NCI-H2227 (cell line): ENCODE data around the gene FILIP1L.

Source experiments
- DNase-seq: peaks from one replicate; lab custom pipeline; 2025; ENCODE audit not compliant: unreplicated experiment; lab: John Stamatoyannopoulos, UW

Gene FILIP1L

DNA sequence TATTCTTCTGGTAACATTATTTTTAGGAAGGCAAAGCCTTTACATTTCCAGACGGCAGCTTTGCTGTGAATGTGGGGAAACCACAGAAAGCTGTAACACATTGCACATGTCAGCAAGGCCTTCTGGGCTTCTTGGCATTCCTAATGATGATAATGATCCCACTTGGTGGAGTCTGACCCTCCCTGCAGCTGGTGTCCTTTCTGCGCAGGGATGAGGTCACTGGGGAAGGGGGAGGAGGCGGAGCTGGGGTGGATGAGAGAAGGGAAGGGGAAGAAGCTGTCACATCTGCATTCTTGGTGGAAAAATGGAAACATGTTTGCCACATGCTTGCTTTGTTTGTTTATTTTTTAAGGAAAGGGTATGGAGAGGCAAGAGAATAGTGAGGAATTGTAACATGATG is 68.6 kb downstream of the FILIP1L start:
- DNase-seq = peak; percentile 5

DNA sequence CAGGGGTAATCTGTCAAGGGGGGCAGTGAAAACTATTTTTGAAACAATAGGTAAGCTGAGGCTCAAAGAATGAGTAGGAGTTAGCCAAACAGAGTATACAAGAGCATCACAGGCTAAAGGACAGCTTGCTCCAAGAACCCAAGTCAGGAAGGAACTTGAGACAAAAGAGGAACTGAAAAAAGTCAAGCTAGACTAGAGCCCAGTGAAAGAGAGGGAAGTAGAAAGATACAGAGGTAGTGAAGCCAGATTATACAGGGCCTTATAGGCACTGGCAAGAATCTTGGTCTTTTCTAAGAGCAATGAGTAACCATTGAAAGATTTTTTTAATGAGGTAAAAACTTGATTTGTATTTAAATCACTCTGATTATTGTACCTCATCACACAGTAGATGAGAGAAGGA is 69.9 kb downstream of the FILIP1L start:
- DNase-seq = no peak

DNA sequence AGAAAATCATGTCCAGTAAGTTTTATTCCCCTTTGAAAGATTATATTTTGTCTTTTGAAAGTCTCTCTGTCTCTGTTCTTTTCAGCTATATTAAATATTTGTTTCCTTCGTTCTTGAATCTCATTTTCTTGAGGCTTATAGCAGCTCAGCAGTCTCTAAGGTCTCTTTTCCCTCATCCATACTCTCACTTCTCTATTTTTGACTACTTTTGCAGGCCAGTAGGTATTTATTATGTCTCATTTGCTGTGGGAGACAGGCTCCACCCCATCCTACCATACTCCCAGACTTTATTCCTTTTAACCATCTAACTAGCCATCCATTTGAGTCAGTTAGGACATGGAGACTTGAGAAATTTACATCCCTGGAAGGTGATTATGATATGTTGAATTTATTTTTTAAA is 71.0 kb downstream of the FILIP1L start:
- no peak for DNase-seq

DNA sequence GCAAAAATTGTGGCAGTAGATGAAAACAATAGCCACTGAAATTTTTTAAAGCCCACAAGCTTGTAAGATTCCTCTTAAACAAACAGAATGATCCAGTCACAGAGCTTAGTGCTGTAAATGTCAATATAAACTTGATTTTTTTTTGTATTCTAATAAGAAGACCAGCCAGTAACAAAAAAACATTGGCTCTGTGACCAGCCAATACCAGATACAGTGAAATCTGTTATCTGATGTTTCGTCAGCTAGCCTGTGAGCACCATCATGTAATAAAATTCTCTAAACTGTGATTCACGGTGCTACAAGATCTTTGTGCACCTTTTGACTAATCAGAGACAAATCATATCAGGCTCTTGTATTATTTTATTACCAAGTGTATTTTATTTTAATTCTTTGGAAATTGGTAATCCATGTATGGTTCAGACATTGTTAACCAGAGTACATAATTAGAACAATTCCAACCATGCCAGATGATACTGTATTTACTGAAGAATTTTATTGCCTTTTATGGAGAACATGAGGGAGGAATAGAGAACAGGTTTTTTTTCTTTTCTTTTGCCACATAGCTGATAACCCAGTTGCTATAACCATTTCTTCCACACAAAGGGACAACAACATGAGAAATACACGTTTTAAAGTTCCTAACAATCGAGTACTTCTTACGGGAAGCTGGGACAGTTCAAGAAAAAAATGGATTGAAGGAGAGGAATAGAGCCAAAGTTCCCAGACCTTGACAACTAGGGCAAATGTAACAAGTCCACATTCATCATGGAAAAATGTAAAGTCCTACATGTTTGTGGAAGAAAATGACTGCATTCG is 71.9 kb downstream of the FILIP1L start:
- DNase-seq = no peak

DNA sequence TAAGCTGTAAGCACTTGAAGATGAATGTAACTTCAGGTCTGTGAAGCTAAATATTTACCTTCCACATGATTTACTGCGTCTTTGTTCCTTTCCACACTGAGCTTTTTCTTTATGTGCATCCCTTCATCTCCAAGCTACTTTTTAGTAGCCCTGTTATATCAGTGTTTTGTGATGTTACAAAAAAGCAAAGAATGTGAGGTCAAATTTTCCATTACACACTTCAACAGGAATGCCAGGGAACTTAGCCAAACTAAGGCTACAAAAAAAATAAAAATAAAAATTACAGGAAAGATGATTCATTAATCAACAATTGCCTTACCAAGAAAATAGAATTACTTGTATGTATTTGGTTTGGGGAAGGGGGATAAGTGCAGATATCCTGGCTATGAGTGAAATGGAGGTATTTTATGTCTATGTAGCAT is 73.0 kb downstream of the FILIP1L start:
- no peak for DNase-seq

DNA sequence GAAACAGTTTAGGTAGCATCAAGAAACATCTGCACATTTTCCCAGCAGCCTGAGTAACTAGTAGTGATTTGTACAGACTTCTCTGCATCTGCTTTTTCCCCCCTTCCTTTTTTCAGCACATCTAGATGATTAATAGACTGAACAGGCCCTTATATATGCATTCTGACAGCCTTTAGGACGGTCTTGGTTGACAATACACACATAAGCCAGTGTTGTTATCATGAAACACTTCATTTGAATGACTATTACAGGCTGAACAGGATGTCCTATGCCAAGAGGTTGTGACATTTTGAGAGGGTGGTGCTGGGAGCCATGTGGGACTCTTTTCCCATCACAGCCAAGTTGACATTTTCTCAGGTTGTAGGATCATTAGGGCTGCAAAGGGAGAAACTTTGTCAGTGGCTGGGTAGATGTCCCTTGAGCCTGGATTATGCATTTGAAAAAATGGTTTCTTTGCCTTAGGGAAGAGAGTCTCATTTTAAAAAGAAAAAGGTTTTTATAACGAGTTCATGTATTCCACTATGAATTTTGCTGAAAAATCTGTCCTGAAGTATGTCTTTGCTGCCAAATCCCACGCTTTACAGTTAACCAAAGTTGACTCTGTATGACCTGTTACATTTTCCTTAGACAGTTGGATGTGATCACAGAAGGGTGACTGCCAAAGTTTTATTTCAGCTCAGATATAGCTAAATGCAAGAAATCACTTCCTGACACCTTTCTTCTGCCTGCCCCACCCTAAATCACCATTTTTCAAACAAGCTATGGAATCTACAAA is 73.7 kb downstream of the FILIP1L start:
- no peak for DNase-seq

DNA sequence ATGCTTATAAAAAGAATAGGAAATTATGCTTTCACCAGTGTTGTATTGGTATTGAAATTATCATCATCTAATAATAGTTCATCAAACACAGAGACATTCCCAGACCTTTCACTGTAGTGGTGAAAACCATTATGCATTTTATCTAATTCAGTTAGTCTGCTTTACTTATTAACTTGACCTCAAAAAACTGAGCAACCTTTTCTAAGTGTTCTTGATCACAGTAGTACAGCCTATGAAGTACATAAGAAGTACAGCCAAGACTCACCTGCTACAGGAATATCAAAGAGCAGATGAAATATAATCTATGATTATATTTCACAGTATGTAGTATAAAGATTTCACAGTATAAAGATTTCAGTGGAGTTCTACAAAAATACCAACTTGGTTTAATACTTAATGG is 75.2 kb downstream of the FILIP1L start:
- DNase-seq = no peak

DNA sequence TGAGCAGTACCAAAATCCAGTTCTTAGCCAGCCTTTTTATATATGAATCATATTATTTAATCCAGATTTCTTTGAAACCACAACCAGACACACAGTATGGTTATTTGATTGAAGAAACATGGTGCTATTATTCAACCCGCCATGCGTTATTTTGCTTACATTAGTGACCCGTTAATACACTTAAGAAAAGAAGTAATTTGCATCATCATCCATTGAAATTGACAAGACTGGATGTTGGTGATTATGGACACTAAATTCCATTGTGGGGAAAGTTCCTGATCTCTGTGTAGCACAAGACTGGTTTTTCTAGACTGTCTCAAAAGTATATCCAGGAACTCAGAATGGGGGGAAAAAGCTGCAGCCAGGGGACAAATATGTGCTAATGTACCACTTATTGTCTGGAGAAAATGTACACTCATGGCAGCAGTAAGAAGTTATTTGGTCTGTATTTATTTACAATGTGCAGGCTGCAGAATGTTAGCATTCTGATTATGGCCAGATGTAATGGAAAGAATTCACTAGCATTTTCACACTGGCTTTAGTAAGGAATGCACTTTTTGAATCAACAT is 80.3 kb downstream of the FILIP1L start:
- no peak for DNase-seq

DNA sequence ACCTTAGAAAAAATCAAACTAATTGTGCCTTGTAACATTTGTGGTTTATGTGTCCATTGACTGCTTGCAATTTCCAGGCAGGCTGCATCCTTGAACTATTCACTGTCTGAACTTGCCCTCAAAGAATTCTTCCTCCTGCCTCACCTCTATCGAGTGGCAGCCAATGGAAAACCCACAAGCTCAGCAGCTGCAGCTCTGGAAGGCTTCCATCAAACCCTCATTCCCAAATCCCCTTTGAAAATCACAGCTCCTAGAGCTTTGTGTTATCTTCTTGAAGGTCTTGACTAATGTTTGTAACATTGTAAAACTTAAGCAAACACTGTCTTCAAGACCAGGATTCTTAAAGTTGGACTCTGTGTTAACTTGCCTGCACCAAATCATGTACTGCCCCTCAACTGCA is 81.1 kb downstream of the FILIP1L start:
- no peak for DNase-seq

DNA sequence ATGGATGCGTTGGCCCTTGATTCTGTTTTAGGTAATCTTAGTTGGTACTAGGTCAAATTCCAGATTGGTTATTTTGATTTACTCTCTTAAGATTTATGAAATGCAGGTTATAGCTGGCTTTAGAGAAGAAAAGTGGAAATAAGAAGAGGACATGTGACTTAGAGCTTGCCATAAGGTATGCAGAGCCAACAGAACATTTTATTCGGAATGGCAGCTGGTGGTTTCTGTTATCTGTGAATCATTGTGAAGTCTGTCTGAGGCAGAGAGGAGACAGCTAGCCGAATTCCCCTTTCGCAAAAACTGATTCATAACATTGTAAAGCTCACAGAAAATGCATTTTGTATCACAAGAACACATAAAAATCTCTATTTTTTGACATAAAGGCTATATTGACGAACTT is 82.1 kb downstream of the FILIP1L start:
- no peak for DNase-seq

DNA sequence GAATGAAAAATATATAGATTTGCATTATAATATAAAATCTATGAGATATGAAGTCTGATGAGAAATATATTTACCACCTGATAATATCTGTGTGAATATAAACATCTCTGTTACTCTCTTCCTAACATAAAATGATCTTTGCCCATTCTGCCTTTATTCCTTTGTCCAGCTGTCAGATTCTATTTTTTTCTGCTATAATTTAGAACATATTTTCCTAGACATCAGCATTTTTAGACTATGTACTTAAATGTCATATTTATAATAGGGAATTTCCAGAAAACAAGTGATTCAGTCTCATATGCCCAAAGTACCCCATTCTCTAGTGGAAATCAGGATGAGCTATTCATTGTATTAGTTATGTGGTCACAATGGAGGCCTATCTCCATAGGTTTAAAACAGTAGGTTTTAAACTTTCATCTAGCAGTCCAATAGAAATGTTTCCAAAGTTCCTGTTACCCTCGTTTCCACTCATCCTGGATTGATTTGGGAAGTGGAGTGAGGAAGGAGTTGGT is 83.3 kb downstream of the FILIP1L start:
- no peak for DNase-seq

DNA sequence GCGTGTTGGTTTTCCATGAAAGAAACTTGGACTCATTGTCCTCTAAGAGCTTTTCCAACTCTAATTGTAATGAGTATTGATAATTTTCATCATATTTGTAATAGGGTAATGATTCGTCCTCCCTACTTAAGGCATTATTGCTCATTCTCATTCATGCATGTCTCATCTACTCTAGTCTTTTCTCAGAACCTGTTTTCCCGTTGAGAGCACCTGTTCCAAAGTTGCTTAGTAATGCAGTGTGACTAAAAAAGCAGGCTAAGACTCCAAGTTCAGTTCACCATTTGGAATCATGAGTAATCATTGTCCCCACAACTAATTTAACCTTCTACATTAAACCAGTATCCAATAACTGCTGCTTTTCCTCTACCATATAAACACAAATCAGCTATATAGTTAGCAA is 84.0 kb downstream of the FILIP1L start:
- no peak for DNase-seq

DNA sequence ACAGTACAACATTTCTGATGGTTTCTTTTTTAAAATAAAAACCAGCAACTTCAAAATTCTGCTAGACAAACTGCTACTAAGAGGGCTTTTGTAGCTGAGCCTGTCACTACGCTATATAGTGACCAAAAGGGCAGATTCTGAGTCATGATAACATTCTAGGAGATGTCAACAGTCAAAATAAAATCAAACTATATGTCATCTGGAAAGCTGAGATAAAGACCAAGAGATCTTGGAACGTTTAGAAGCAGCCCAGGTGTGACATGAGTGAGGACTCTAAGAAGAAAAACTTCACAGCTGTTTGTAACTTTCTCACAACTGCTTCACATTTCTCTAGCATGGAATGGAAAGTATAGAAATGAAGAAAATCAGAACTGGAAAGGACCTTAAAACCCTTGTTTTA is 84.6 kb downstream of the FILIP1L start:
- no peak for DNase-seq

DNA sequence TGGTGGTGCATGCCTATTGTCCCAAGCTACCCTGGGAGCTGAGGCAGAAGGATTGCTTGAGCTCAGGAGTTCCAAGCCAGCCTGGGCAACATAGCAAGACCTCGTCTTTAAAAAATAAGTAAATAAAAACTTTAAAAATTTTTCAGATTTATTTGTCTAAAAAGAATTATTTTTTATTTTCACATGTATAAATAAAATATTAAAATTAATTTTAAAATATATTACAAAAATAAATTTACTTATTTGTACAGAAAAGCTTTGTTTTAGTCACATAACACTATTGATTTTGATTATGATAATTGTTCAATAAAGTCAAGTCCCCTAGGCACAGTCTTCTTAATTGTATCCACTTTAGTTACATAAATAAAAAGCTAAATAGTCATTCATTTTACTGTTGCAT is 85.2 kb downstream of the FILIP1L start:
- DNase-seq = no peak

DNA sequence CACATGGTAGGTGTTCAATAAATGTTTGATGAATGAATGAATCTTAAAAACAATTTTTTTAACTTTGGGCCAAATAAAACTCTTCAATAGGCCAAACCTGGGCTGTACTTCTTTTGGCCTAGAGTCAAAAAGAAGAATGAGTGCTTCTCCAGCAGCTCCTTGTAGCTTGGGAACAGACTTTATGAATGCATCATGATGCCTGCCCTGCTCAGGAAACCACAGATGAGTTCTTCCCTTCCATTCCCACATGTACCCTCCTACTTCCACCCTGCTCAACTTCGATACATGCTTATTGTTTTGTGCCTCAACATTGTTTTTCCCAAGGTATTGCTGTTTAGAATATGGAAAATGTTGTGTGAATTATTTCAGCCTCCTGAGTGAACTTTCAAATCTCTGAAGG is 87.0 kb downstream of the FILIP1L start:
- DNase-seq = no peak

DNA sequence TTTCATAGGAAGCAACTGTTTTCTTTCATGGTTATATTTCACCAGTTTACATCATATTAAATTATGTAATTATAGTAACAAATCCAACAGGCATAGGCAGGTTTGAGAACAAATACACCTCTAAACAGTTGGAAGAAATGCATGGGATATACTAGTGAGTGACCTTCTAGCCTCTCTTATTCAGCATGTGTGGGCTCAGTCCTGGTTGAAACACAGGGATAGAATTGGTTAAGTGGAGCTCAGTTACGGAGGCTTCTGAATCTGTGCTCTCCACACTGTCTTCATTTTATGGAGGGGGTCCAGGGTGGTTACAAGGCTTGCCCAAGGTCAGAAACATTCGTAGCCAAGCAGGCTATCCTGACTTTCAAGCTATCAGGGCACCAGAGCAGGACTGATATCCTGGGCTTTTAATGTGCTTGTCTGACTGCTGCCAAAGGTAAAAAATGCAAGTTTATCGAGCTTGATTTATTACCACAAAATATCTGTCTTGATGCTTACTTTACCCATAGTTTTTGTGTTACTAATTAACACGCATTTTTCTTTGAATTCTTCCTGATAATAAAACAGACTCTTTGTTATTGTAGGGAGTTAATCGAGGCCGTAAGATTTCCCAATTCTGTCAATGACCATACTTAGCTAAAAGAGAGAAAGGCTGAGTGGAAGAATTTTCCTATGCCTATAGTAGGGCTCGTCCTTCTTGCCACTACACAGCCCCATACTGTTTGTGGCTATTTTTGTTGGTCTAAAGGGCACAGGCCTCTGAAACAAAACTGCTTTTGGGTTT is 89.6 kb downstream of the FILIP1L start:
- DNase-seq = no peak

DNA sequence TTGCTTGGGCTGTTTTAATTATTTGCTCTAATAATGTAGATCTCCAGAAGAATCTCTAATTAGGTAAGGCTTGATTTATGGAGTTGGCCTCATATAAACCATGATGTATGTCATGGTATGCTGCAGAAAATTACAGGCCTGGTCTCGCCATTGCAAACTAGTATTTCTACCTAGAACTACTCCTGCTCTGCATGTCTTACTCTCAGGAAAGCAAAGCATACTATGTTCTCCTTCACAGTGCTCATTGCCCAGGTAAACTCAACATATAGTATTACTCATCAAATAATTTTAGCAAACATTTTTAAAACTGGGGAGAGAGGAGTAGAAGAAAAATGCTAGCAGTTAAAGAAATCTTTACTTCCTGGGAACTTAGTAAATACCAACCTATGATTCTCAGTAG is 90.7 kb downstream of the FILIP1L start:
- no peak for DNase-seq

DNA sequence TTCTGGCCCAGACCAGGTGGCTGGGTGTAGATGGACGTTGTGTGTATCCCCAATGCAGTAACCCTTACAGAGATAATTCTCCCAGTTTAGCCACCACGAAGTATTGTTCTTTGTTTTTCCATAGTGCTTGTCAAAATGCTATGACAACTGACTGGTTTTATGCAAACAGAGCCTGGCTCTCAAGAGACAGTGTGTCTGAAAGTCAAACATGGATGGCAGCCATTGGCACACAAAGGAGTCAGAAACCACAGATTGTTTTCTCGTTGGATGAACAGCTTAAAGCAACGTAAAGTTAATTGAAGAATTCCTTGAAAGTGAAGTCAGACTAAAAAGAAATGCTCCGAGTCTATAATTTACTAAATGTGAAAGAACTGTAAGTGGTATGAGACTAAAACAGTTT is 91.2 kb downstream of the FILIP1L start:
- DNase-seq = no peak

DNA sequence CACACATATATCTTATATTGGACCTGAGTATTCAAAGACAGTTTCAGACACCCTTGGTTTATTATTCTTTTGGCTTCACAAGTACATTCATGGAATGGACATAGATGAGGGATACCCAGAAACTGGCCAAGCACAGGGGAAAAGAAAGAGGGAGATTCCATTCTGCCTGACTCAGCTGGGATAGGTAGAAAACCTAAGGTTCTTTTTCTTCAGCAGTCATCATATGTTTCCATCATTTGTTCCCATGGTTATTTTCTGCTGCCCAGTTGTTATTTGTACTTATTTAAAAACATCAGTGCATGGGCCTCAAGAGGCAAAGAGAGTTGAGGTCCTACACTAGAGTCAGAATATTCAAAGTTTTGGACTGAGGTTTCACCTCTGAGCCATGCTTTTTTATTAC is 91.8 kb downstream of the FILIP1L start:
- no peak for DNase-seq

DNA sequence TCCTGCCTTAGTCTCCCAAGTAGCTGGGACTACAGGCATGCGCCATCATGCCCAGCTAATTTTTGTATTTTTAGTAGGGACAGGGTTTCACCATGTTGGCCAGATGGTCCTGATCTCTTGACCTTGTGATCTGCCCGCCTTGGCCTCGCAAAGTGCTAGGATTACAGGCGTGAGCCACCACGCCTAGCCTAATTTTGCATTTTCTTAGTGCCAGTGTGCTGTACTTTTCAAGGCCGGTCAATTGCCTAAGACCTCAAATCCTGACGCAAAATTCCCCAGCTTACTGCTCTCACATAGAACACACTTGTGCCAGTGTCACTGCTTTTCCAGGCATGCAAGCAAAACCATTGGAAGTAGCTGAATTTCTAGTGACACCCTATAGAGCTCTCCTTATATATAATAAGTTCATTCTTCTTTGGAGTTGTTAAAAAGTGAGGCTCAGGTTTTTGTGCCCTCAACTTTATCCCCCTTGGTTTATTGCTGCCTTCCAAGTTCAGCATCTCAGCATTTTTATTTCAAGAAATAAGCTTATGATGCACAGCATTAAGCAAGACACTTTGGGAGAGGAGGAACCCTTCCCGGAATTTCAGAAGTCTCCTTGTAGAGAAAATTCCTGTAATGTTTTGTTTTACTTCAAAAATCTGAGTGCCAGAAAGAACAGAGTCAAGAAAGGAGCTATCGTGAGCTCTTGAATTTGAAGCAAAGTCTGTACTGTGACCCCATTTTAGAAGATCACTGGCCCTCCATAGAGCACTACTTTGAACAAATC is 93.2 kb downstream of the FILIP1L start:
- no peak for DNase-seq
